PC-9 (cell line): ENCODE measurements around the gene PTPRD.

ENCODE experiments used
- EZH2 ChIP-seq: fragments of 200-600 bp; sonication (generic); IDR thresholded peaks from 2 replicates; pipeline ENCODE4 v1.8.0; 2017; ENCODE audit warnings: antibody characterized with exemption, low read depth
- TF ChIP-seq, protein P1 (sequence below): fragments of 200-600 bp; sonication (generic); conservative IDR thresholded peaks from 2 replicates; pipeline ENCODE4 v1.6.1; 2017; ENCODE audit warnings: mixed run types, antibody characterized with exemption, mild to moderate bottlenecking, moderate library complexity

DNA sequence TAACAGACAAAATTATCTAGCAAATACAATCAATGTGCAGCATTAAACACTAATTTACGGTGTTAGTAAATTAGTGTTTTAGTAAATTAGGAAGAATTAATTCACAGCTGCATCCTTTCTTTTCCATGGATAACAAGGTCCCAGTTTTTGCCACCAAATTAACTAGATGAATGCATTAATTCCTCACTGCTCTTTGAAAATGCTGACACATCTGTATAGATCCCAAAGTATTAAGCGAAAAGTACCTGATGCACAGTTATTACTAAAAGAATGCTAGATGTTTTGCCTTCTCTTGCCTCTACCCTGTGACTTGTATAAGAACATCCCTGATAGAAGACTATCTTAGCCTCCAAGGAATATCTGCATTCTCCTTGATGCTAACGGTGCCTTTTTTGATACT lies 2200.5 kb downstream of the PTPRD start:
- TF ChIP-seq, protein P1, sequence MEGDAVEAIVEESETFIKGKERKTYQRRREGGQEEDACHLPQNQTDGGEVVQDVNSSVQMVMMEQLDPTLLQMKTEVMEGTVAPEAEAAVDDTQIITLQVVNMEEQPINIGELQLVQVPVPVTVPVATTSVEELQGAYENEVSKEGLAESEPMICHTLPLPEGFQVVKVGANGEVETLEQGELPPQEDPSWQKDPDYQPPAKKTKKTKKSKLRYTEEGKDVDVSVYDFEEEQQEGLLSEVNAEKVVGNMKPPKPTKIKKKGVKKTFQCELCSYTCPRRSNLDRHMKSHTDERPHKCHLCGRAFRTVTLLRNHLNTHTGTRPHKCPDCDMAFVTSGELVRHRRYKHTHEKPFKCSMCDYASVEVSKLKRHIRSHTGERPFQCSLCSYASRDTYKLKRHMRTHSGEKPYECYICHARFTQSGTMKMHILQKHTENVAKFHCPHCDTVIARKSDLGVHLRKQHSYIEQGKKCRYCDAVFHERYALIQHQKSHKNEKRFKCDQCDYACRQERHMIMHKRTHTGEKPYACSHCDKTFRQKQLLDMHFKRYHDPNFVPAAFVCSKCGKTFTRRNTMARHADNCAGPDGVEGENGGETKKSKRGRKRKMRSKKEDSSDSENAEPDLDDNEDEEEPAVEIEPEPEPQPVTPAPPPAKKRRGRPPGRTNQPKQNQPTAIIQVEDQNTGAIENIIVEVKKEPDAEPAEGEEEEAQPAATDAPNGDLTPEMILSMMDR, result no peak
- TF ChIP-seq EZH2, result no peak
